Hepatocyte (in vitro differentiated cells): ENCODE results near the gene EFEMP2.

ENCODE experiments used
- CTCF ChIP-seq: fragments of 200-600 bp; sonication (generic); IDR thresholded peaks from 2 replicates; pipeline ENCODE4 v1.5.1; 2016; ENCODE audit warnings: antibody characterized with exemption, mild to moderate bottlenecking; ENCODE audit not compliant: poor library complexity
- EZH2 ChIP-seq: fragments of 200-600 bp; sonication (generic); IDR thresholded peaks from 2 replicates; pipeline ENCODE4 v1.6.1; 2016; ENCODE audit warnings: antibody characterized with exemption, mild to moderate bottlenecking, borderline replicate concordance

- TF ChIP-seq CTCF (no peak), EZH2 (no peak)
These were observed 18.4 kb downstream of the EFEMP2 start for GRCh38 chr11:65854161-65854592.
